Effector CD8-positive, alpha-beta T cell (primary cell): ENCODE results near the gene GPR25.
"Not testable (repeated sequence)": the region's sequence is repeated elsewhere in the genome, so short reads cannot be mapped to it uniquely, and the experiment has no call there.

Experiments used
- DNase-seq: peaks from one replicate; lab custom pipeline; 2025; lab: John Stamatoyannopoulos, UW

GPR25 gene

DNA sequence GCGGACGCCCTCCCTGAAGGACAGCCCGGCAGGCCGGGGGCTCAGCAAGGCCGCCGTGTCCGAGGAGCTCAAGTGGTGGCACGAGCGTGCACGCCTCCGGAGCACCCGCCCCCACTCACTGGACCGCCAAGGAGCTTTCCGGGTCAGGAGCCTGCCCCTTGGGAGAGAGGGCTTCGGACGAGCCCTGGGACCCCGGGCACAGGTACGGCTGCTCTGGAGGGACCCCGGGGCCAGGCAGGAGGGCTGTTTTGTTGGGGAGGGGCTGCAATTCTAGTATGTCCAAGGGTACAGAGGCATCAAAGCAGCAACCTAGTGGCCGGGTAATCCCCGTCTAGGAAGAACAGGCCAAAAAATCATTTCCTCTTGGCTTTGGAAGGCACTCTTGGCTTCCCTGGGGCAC is 39.2 kb downstream of the GPR25 start:
- DNase-seq, result not testable (repeated sequence)

- no peak for DNase-seq
Measured at GRCh38 chr1:200912737-200913407, 40.1 kb downstream of the GPR25 start.

DNA sequence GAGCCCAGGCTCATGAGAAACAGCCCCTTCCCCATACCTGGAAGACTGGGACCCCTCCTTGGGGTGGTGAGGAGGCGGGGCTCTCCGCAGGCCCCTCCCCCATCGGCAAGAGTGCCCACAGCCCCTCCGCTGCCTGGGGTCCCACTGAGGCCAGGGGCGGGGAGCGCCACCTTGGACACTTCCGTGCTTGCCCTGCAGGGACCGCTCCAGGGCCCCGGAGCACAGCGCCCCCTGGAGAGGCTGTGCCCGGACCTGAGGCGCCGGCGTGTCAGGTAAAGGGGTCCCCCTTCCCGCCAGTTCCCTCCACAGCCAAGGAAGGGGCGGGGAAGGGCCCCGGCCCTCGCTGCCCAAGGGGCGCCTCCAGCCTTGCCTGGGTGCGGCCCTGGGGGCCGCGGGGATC is 43.4 kb downstream of the GPR25 start:
- DNase-seq, result no peak

DNA sequence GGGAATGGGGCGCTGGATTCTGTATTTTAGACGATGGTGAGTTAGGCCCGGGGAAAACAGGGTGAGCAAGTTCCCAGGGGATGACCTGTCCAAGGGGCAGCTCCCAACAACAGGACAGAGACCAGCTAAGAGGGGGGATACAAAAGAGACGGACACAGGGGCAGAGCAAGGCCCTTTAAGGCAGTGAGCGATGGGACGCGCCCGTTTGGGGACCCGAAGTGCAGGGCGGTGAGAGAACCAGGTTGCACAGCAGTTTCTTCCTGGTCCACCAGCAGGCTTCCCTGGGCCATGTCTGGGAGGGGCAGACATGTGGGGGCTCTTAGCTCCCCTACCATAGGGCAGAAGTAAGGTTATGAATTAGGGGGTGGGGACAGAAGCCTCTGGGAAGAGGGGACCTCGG is 43.9 kb downstream of the GPR25 start:
- no peak for DNase-seq

- DNase-seq, result no peak
Measured at GRCh38 chr1:200917291-200917817, 44.6 kb downstream of the GPR25 start.

- no peak for DNase-seq
Measured at GRCh38 chr1:200918006-200918405, 45.2 kb downstream of the GPR25 start.

GRCh38 chr1:200919386-200919785 is 46.6 kb downstream of the GPR25 start:
- DNase-seq, result no peak

- DNase-seq, result no peak
Measured at GRCh38 chr1:200921571-200922110, 48.9 kb downstream of the GPR25 start.

- no peak for DNase-seq
Measured at GRCh38 chr1:200922406-200922805, 49.6 kb downstream of the GPR25 start.

GRCh38 chr1:200923601-200924000 is 50.8 kb downstream of the GPR25 start:
- no peak for DNase-seq
